NT2/D1 (cell line): ENCODE data around the gene SLC12A5.
A peak's percentile ranks its signal among the peaks of the same experiment; 100 is the strongest.

Experiments
- DNase-seq: peaks from one replicate; pipeline ENCODE4 v3.0.0-alpha.2; 2011; ENCODE audit warnings: low read depth, low spot score
- H3K27me3 ChIP-seq: 2 replicates; pipeline ENCODE4 v1.6.0; 2011; ENCODE audit warnings: mild to moderate bottlenecking; ENCODE audit not compliant: insufficient read length, insufficient read depth
- H3K36me3 ChIP-seq: 2 replicates; pipeline ENCODE4 v1.6.1; 2011; ENCODE audit warnings: mild to moderate bottlenecking, low read length, mixed read lengths; ENCODE audit not compliant: insufficient read depth, insufficient read length
- H3K4me1 ChIP-seq: 2 replicates; pipeline ENCODE4 v1.5.1; 2011; ENCODE audit not compliant: insufficient read depth, insufficient read length
- H3K4me3 ChIP-seq: 2 replicates; pipeline ENCODE4 v1.5.1; 2011; ENCODE audit warnings: low read depth; ENCODE audit not compliant: insufficient read length
- H3K9ac ChIP-seq: 2 replicates; pipeline ENCODE4 v1.6.0; 2011; ENCODE audit warnings: low read depth; ENCODE audit not compliant: insufficient read length
- H3K9me3 ChIP-seq: 2 replicates; pipeline ENCODE4 v1.5.1; 2011; ENCODE audit warnings: mild to moderate bottlenecking, low read length; ENCODE audit not compliant: insufficient read depth
- SUZ12 ChIP-seq: IDR thresholded peaks from 2 replicates; pipeline ENCODE4 v1.6.1; 2011; ENCODE audit not compliant: insufficient read length, insufficient read depth; ENCODE audit errors: extremely low read depth
- YY1 ChIP-seq: IDR thresholded peaks from 2 replicates; pipeline ENCODE4 v1.6.1; 2011; ENCODE audit not compliant: insufficient read length, insufficient read depth
- ZNF274 ChIP-seq: IDR thresholded peaks from 2 replicates; pipeline ENCODE4 v1.6.1; 2011; ENCODE audit warnings: mild to moderate bottlenecking, low read depth, low read length

Gene SLC12A5

DNA sequence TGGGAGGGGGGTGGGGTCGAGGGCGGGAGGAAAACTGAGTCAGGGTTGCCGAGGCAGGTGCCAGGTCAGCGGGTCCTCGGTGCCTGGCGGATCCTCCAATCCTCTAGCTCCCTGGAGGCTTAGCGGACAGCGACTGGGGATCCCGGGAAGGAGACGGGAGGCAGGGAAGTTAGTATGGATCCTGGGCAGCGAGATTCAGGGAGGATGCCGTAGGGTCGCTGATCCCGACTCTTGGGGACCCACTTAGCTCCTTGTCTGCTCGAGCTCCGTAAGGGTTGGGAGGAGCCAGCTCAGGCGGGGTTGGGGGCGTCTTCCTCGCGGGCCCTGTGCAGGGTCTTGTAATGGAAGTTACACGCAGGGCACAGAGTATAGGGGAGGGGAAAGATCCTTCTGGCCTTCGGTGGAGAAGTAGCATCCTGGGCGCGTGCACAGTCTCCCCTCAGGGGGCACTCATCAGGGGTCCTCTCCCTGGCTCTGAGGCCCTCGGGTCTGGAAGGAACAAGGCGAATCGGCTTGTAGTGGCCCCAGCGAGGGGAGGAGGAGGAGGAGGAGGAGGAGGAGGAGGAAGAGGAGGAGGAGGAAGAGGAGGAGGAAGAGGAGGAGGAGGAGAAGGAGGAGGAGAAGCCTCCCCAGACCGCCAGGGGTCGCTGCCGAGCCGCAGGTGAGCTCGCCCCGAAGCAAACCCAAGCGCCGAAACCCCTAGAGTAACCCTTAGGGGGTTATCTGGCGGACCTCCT, 6.4 kb upstream of the SLC12A5 start:
- Histone ChIP-seq H3K9me3 (no peaks in the 10 kb centered on the region), H3K4me1 (no peaks in the 10 kb centered on the region), H3K36me3 (peaks cover under 1% of the 10 kb centered on the region), H3K27me3 (peaks cover 47% of the 10 kb centered on the region), H3K4me3 (peak overlapping the region; percentile 57), H3K9ac (peak overlapping the region; percentile 62)
- no peak for DNase-seq
- TF ChIP-seq SUZ12 = no peak
- TF ChIP-seq YY1 = no peak
- TF ChIP-seq ZNF274 = no peak

DNA sequence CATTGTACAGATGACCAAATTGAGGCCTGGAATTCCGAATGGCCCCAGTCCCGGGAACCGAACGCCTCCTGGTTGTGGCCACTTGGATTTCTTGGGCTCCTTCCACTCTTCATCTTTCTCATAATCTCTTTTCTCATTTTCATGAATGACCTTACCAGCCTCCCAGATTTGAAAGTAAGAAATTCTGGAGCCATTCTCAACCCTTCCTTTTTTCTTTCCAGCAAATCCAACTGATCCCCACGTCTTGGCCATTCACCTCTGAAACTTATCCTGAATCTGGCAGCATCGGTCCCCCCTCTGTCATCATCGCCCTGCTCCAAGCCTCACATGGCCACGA, 5.9 kb upstream of the SLC12A5 start:
- Histone ChIP-seq H3K36me3 (no peaks in the 10 kb centered on the region), H3K4me1 (no peaks in the 10 kb centered on the region), H3K4me3 (no peak overlapping the region), H3K9ac (no peak overlapping the region), H3K27me3 (peaks cover 52% of the 10 kb centered on the region), H3K9me3 (no peaks in the 10 kb centered on the region)
- no peak for DNase-seq
- TF ChIP-seq SUZ12 = no peak
- no peak for TF ChIP-seq YY1
- no peak for TF ChIP-seq ZNF274

DNA sequence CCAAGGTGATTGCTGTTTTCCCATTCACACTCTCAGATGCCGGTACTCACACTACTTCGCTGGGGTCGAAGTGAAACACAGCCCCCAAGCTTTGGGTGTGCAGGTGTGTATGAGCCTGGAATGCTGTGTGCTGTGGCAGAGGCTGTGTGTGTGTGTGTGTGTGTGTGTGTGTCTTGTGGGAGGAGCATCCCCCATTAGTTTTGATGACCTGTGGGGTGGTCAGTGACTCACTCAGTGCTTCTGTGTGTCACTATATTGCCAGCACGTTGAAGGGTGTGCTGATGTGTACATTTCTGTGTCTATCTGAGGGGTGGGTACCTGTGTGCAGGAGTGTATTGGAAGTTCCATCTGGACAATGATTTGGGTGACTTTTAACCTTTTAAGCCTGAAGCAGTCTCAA, 5.0 kb upstream of the SLC12A5 start:
- no peaks in the 10 kb centered on the region for H3K4me1 ChIP-seq
- no peak for TF ChIP-seq SUZ12
- TF ChIP-seq ZNF274 = no peak
- no peak for TF ChIP-seq YY1
- no peak for DNase-seq
- H3K9ac ChIP-seq = no peak overlapping the region
- H3K9me3 ChIP-seq = no peaks in the 10 kb centered on the region
- H3K4me3 ChIP-seq = no peak overlapping the region
- peaks cover 61% of the 10 kb centered on the region for H3K27me3 ChIP-seq
- no peaks in the 10 kb centered on the region for H3K36me3 ChIP-seq

DNA sequence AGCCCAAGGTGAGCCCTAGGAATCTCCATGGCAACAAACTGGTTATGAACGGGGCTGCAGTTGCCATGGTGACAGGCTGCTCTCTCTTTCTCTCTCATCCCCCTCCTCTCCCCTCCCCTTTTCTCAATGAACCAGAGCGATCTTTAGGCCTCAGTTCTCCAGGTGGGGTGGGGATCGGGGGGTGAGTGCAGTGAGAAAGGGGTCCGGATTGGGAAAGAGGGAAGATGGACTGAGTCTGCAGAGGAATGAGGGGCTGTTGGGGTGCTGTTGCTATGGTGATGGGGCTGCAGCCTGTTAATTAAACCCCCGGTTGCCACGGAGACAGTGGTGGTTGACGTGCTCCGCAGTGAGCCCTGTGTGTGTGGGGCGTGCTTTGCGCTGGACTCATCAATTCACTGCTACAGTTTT, 3.6 kb upstream of the SLC12A5 start:
- no peaks in the 10 kb centered on the region for H3K36me3 ChIP-seq
- no peak for TF ChIP-seq SUZ12
- TF ChIP-seq ZNF274 = no peak
- no peak for TF ChIP-seq YY1
- no peaks in the 10 kb centered on the region for H3K9me3 ChIP-seq
- peaks cover 75% of the 10 kb centered on the region for H3K27me3 ChIP-seq
- no peaks in the 10 kb centered on the region for H3K4me1 ChIP-seq
- H3K4me3 ChIP-seq = no peak overlapping the region
- H3K9ac ChIP-seq = no peak overlapping the region
- DNase-seq = no peak

DNA sequence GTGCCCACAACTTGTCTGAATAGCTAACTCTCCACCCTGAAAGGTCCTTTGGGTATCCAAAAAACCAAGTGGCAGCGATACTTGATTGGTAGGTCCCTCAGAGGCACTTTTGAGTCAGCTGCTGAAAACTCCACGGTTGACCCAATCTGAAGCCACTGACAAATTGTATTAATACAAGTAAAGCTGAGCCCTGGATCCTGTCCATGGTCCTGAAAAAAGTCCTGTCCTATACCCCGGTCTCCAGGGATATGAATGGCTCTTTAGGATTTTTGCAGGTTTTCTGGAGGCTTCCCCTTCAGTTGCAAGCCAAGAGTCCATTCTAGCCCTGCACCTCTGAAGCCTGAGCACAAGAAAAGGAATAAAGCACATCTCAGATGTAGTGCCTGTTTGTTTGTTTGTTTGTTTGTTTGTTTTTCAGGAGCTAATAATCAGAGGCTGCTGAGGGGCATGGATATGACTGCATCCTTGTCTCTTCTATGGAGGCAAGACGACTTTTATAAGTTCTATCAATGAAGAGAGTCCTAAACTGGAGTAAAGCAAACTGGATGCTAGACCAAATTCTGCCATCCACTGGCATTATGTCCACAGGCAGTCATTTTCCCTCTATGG, 1.7 kb upstream of the SLC12A5 start:
- Histone ChIP-seq H3K27me3 (peaks cover 94% of the 10 kb centered on the region), H3K4me3 (no peak overlapping the region), H3K9ac (no peak overlapping the region), H3K9me3 (no peaks in the 10 kb centered on the region), H3K4me1 (peaks cover 4% of the 10 kb centered on the region), H3K36me3 (no peaks in the 10 kb centered on the region)
- DNase-seq = no peak
- no peak for TF ChIP-seq SUZ12
- TF ChIP-seq ZNF274 = no peak
- TF ChIP-seq YY1 = no peak

GRCh38 chr20:46028110-46028509, 905 bp upstream of the SLC12A5 start:
- DNase-seq = no peak
- H3K4me3 ChIP-seq = no peak overlapping the region
- no peaks in the 10 kb centered on the region for H3K36me3 ChIP-seq
- H3K4me1 ChIP-seq = peaks cover 4% of the 10 kb centered on the region
- H3K9me3 ChIP-seq = no peaks in the 10 kb centered on the region
- no peak overlapping the region for H3K9ac ChIP-seq
- TF ChIP-seq SUZ12 = no peak
- no peak for TF ChIP-seq ZNF274
- no peak for TF ChIP-seq YY1
- H3K27me3 ChIP-seq = peaks cover 100% of the 10 kb centered on the region

DNA sequence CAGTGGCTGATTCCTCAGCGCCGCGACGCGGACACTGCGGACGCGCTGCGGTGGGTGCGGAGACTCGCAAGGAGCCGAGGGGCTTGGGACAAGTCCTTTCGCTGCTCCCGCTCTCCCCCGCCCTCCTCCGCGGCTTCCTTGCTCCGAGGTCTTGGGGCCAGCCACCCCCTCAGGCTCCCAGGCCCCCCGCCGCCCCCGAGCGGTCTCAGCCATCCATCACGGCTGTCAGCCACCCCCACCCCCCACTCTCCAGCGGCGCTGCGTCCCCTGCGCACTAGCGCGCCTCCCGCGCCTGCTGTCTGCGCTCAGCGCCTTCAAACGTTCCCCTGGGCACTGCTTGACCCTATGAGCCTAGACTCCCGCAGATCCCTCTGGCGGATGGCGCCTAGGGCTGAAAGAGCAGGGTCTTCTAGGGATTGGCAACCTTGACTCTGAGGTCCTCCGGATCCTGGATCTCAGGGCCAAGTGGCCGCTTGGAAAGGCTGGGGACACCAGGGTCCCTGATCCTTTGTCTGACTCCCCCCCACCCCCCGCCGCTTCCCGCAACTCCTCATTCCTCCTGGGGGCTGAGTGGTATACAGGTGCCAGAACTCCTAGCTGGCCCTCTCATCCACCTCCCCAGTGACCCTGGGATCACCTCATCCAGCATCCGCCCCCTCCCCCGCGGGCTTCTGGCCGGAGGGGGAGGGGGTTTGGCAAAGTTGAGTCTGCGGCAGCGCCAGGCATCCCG, 1.4 kb downstream of the SLC12A5 start:
- no peak overlapping the region for H3K9ac ChIP-seq
- TF ChIP-seq YY1 (no peak), SUZ12 (no peak), ZNF274 (no peak)
- H3K36me3 ChIP-seq = no peaks in the 10 kb centered on the region
- no peaks in the 10 kb centered on the region for H3K9me3 ChIP-seq
- no peak overlapping the region for H3K4me3 ChIP-seq
- peaks cover 100% of the 10 kb centered on the region for H3K27me3 ChIP-seq
- peaks cover 4% of the 10 kb centered on the region for H3K4me1 ChIP-seq
- DNase-seq = no peak
